Measurements from ENCODE around the gene VNN1. TPM values are rescaled to one million over a fixed set of nuclear protein-coding genes. Genes with fewer than 3 reads are reported as not detected.
A peak's percentile ranks its signal among the peaks of the same experiment; 100 is the strongest.

The VNN1 gene
- total RNA-seq (1 to 10 TPM in 2 of 4 donors, under 1 TPM in 1, not detected in 1; 0.83 to 3.2 (median 2.6) TPM), polyA plus RNA-seq (1 to 10 TPM; 1.6 to 3.0 (median 2.4) TPM)

- no peaks in the 10 kb centered on the region for H3K4me1 ChIP-seq
- no peak within 1 kb of the TSS for H3K4me3 ChIP-seq
- TF ChIP-seq, protein P1, sequence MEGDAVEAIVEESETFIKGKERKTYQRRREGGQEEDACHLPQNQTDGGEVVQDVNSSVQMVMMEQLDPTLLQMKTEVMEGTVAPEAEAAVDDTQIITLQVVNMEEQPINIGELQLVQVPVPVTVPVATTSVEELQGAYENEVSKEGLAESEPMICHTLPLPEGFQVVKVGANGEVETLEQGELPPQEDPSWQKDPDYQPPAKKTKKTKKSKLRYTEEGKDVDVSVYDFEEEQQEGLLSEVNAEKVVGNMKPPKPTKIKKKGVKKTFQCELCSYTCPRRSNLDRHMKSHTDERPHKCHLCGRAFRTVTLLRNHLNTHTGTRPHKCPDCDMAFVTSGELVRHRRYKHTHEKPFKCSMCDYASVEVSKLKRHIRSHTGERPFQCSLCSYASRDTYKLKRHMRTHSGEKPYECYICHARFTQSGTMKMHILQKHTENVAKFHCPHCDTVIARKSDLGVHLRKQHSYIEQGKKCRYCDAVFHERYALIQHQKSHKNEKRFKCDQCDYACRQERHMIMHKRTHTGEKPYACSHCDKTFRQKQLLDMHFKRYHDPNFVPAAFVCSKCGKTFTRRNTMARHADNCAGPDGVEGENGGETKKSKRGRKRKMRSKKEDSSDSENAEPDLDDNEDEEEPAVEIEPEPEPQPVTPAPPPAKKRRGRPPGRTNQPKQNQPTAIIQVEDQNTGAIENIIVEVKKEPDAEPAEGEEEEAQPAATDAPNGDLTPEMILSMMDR (IDR thresholded peaks at IDR 0.05): no peak
- TF ChIP-seq POLR2AphosphoS5 (IDR thresholded peaks at IDR 0.05): peak in 2 of 4 donors; percentile 17 to 34
- TF ChIP-seq EP300 (IDR thresholded peaks at IDR 0.05): peak in 1 of 4 donors; percentile 40
- H3K27ac ChIP-seq: peak within 1 kb of the TSS in 2 of 4 donors; percentile 45
- intact Hi-C loops (cut with DNase I): no loop called here
- H3K36me3 ChIP-seq: no peaks in the 10 kb centered on the region
- WGBS, 2 donors: 40 to 46% methylated on average over 8 of the region's 8 CpGs
- peak; percentile 74 for DNase-seq
- no peaks in the 10 kb centered on the region for H3K27me3 ChIP-seq
- H3K9me3 ChIP-seq: no peaks in the 10 kb centered on the region
Measured at GRCh38 chr6:132713352-132714134, at the start of gene VNN1. VNN1 (minus strand) TSS chr6:132714055; CDS start chr6:132714035, 20 bp downstream.

DNA sequence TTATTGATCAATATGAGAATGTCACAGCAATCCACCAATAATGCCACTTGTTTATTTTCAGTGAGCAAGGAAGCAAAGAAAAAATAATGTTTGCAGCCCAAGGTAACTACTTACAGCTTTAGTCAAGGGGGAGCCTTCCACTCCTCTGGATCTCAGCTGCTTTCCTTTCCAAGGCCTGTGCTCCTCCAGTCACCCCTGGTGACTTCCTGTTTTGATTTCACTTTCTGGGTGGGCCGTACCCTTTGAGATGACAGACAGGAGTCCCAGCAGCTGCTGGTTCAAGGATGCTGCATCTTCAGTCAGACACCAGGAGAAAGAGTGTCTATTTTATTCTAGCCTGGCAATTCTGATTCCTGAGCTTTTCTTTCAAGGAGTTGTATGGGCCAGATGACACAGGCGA, 49.4 kb upstream of the VNN1 start:
- no peak for TF ChIP-seq EP300 (IDR thresholded peaks at IDR 0.05)
- TF ChIP-seq POLR2A (IDR thresholded peaks at IDR 0.05): no peak
- TF ChIP-seq POLR2AphosphoS5 (IDR thresholded peaks at IDR 0.05): no peak
- TF ChIP-seq, protein P1 (IDR thresholded peaks at IDR 0.05): no peak
- intact Hi-C loops (cut with DNase I): no loop called here

DNA sequence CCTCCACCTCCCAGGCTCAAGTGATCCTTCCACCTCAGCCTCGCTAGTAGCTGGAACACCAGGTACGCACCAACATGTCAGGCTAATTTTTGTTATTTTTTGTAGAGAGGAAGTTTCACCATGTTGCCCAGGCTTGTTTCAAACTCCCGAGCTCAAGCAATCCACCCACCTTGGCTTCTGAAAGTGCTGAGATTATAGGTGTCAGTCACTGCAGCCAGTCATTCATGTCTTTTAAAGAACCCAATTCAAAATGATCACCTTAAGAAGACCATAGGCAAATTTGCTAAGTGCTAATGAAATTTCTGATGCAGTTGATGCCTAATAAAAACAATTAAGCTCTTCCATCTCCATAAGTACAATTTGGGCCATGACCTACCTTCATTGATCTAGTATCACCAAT, 46.4 kb upstream of the VNN1 start:
- no peak overlapping the region for H3K4me3 ChIP-seq
- DNase-seq: no peak
- intact Hi-C loops (cut with DNase I): no loop called here
- WGBS, 2 donors: 90 to 93% methylated on average over 3 of the region's 3 CpGs
- peaks cover 0 to 10% (median 3%) of the 10 kb centered on the region in 4 donors for H3K4me1 ChIP-seq
- no peaks in the 10 kb centered on the region for H3K36me3 ChIP-seq
- TF ChIP-seq EP300 (IDR thresholded peaks at IDR 0.05): no peak
- no peak for TF ChIP-seq POLR2A (IDR thresholded peaks at IDR 0.05)
- no peak for TF ChIP-seq POLR2AphosphoS5 (IDR thresholded peaks at IDR 0.05)
- TF ChIP-seq, protein P1 (IDR thresholded peaks at IDR 0.05): no peak
- no peak overlapping the region for H3K27ac ChIP-seq
- H3K9me3 ChIP-seq: no peaks in the 10 kb centered on the region
- H3K27me3 ChIP-seq: no peaks in the 10 kb centered on the region

More for the DNA sequence above, 49.4 kb upstream of the VNN1 start:
- no peak overlapping the region for H3K27ac ChIP-seq
- no peaks in the 10 kb centered on the region for H3K9me3 ChIP-seq
- no peaks in the 10 kb centered on the region for H3K27me3 ChIP-seq
- no peak for DNase-seq
- WGBS, 2 donors: 39 to 80% methylated on average over 2 of the region's 2 CpGs
- no peak overlapping the region for H3K4me3 ChIP-seq
- peaks cover 0 to 10% (median 3%) of the 10 kb centered on the region in 4 donors for H3K4me1 ChIP-seq
- H3K36me3 ChIP-seq: no peaks in the 10 kb centered on the region

DNA sequence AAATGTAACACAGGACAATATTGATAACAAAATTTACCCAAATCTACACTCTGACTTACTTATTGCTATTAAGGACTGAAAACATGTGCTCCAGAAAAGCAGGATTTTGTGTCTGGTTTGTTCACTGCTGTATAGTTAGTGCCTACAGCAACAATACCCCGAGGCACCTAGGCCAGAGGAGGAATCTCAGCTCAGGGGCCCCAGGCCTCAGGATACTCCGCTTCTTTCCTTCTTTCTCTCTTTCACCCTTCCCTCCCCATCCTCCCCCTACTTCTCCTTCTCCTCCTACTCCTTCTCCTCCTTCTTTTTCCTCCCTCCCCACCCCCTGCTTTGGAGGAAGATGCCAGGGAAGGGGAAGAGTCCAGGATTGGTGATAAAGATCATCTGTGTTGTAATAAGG, 44.8 kb upstream of the VNN1 start:
- H3K27me3 ChIP-seq: no peaks in the 10 kb centered on the region
- H3K4me1 ChIP-seq: peaks cover 0 to under 1% (median 0%) of the 10 kb centered on the region in 4 donors
- no peak overlapping the region for H3K4me3 ChIP-seq
- TF ChIP-seq, protein P1 (IDR thresholded peaks at IDR 0.05): no peak
- TF ChIP-seq POLR2A (IDR thresholded peaks at IDR 0.05): no peak
- TF ChIP-seq POLR2AphosphoS5 (IDR thresholded peaks at IDR 0.05): no peak
- no peak for TF ChIP-seq EP300 (IDR thresholded peaks at IDR 0.05)
- H3K36me3 ChIP-seq: no peaks in the 10 kb centered on the region
- no peak overlapping the region for H3K27ac ChIP-seq
- 94 to 95% methylated on average over 2 of the region's 2 CpGs for WGBS, 2 donors
- intact Hi-C loops (cut with DNase I): no loop called here
- H3K9me3 ChIP-seq: no peaks in the 10 kb centered on the region
- DNase-seq: no peak
